Upper lobe of left lung (tissue), 4 donors: ENCODE data around the gene CYP2E1.

ENCODE experiments used
- CTCF ChIP-seq, 6 experiments: fragments of 450-650 bp in 4 of 6; fragments of 200-600 bp in 2 of 6; sonication (generic) in 2 of 6; IDR thresholded peaks; one replicate each; pipeline ENCODE4 v1.5.1; 2016 to 2019; ENCODE audit warnings: antibody characterized with exemption in 6 of 6
- EP300 ChIP-seq, 4 donors: sonication (generic); formaldehyde crosslinking; IDR thresholded peaks; one replicate each; pipeline ENCODE4 v1.5.1; 2017; ENCODE audit warnings: antibody characterized with exemption in 4 of 4, control low read depth in 2 of 4

- no peak for TF ChIP-seq CTCF (IDR thresholded peaks at IDR 0.05)
- TF ChIP-seq EP300 (IDR thresholded peaks at IDR 0.05): no peak
Measured at GRCh38 chr10:133534417-133534816, 7.3 kb downstream of the CYP2E1 start.
